WERI-Rb-1 (cell line): ENCODE results near the gene C19orf44.
"Not testable (repeated sequence)": the region's sequence is repeated elsewhere in the genome, so short reads cannot be mapped to it uniquely, and the experiment has no call there.

Experiments
- DNase-seq: peaks from one replicate; pipeline ENCODE4 v3.0.0-alpha.2; 2020
- H3K27ac ChIP-seq: fragments of 250-450 bp; sonication (Bioruptor Pico); 2 replicates; pipeline ENCODE4 v1.5.1; 2020; ENCODE audit warnings: mild to moderate bottlenecking, moderate library complexity
- H3K27me3 ChIP-seq: fragments of 250-450 bp; sonication (Bioruptor Pico); 2 replicates; pipeline ENCODE4 v1.5.1; 2021; ENCODE audit warnings: mild to moderate bottlenecking, low read depth, moderate library complexity; ENCODE audit not compliant: insufficient read depth, severe bottlenecking
- H3K36me3 ChIP-seq: fragments of 250-450 bp; sonication (Bioruptor Pico); 2 replicates; pipeline ENCODE4 v1.5.1; 2020; ENCODE audit warnings: mild to moderate bottlenecking, moderate library complexity
- H3K4me3 ChIP-seq: 2 replicates; pipeline ENCODE4 v1.5.1; 2011; ENCODE audit warnings: low read depth, mild to moderate bottlenecking, control low read depth, low read length
- H3K9me3 ChIP-seq: fragments of 250-450 bp; sonication (Bioruptor Pico); 2 replicates; pipeline ENCODE4 v1.5.1; 2021; ENCODE audit warnings: mild to moderate bottlenecking, moderate library complexity; ENCODE audit not compliant: severe bottlenecking
- TF ChIP-seq, protein P1 (sequence below): IDR thresholded peaks from 2 replicates; pipeline ENCODE4 v1.5.1; 2011; ENCODE audit warnings: low read depth, mild to moderate bottlenecking, control low read depth, inconsistent platforms, low read length

Gene C19orf44

DNA sequence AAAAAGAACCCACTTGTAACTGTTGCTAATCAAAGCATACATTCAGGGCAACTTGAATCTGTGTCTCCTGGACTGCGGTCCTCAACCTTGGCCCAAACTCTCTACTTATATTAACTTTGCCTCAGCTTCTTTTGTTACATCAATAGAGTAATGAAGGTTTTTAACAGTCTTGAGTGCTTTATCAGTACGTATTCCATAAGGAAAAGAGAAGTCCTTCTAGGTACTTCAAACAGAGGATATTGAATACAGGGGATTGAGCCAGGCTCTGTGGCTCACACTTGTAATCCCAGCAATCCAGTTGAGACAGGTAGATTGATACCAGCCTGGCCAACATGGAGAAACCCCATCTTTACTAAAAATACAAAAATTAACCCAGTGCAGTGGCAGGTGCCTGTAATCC lies 23.2 kb upstream of the C19orf44 start:
- peaks cover 2% of the 10 kb centered on the region for H3K36me3 ChIP-seq
- no peak for DNase-seq
- TF ChIP-seq, protein P1, sequence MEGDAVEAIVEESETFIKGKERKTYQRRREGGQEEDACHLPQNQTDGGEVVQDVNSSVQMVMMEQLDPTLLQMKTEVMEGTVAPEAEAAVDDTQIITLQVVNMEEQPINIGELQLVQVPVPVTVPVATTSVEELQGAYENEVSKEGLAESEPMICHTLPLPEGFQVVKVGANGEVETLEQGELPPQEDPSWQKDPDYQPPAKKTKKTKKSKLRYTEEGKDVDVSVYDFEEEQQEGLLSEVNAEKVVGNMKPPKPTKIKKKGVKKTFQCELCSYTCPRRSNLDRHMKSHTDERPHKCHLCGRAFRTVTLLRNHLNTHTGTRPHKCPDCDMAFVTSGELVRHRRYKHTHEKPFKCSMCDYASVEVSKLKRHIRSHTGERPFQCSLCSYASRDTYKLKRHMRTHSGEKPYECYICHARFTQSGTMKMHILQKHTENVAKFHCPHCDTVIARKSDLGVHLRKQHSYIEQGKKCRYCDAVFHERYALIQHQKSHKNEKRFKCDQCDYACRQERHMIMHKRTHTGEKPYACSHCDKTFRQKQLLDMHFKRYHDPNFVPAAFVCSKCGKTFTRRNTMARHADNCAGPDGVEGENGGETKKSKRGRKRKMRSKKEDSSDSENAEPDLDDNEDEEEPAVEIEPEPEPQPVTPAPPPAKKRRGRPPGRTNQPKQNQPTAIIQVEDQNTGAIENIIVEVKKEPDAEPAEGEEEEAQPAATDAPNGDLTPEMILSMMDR: no peak
- H3K4me3 ChIP-seq: no peak overlapping the region
- H3K27me3 ChIP-seq: no peaks in the 10 kb centered on the region
- no peak overlapping the region for H3K27ac ChIP-seq
- H3K9me3 ChIP-seq: peaks cover 5% of the 10 kb centered on the region

DNA sequence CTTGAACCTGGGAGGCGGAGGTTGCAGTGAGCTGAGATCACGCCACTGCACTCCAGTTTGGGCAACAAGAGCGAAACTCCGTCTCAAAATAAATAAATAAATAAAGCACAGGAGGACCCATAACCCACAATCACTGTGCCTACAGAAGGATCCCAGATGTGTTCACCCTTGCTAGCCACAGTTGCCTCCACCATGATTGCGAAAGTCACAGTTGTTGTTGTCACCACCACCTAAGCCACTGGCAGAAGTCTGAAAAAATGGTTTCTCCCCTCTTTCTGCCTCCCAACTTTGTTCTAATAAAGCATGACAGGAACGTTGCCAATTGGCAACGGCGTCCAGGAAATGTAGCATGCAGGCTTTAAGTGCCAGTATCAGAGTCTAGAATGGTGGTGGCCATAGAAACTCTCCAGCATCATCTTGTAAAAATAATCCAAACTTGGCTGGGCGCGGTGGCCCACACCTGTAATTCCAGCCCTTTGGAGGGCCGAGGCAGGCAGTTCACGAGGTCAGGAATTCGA lies 22.3 kb upstream of the C19orf44 start:
- H3K36me3 ChIP-seq: peaks cover 2% of the 10 kb centered on the region
- no peaks in the 10 kb centered on the region for H3K27me3 ChIP-seq
- H3K27ac ChIP-seq: no peak overlapping the region
- no peak for DNase-seq
- TF ChIP-seq, protein P1: no peak
- no peak overlapping the region for H3K4me3 ChIP-seq
- peaks cover 5% of the 10 kb centered on the region for H3K9me3 ChIP-seq

DNA sequence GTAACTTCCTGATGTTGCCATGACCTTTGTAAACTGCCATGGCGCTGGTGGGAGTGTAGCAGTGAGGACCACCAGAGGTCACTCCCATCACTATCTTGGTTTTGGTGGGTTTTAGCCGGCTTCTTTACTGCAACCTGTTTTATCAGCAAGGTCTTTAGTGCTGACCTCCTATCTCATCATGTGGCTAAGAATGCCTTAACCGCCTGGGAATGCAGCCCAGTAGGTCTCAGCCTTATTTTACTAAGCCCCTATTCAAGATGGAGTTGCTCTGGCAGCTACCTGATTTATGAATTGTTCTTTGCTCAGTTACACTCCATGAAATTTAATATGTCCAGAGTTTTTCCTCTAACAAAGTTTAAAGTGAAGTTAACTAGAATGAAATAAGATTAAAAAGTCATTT lies 19.8 kb upstream of the C19orf44 start:
- no peaks in the 10 kb centered on the region for H3K27me3 ChIP-seq
- H3K4me3 ChIP-seq: no peak overlapping the region
- DNase-seq: no peak
- H3K36me3 ChIP-seq: no peaks in the 10 kb centered on the region
- TF ChIP-seq, protein P1: no peak
- H3K9me3 ChIP-seq: peaks cover 5% of the 10 kb centered on the region
- no peak overlapping the region for H3K27ac ChIP-seq

DNA sequence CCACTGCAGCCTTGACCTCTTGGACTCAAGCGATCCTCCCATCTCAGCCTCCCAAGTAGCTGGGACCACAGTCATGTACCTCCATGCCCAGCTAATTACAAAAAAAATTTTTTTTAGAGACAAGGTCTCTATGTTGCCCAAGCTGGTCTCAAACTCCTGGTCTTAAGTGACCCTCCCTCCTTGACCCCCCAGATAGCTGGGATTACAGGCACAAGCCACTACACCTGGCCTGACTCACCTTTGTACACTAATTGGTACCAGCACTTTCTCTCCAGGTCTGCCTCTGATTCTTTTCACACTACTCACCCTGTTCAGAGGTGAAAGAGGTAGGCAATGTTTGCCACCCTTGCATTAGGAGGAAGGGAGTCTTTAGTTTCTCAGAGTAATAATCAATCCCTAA lies 18.9 kb upstream of the C19orf44 start:
- H3K27ac ChIP-seq: no peak overlapping the region
- no peaks in the 10 kb centered on the region for H3K36me3 ChIP-seq
- TF ChIP-seq, protein P1: no peak
- no peaks in the 10 kb centered on the region for H3K27me3 ChIP-seq
- DNase-seq: no peak
- H3K9me3 ChIP-seq: peaks cover 5% of the 10 kb centered on the region
- H3K4me3 ChIP-seq: no peak overlapping the region

DNA sequence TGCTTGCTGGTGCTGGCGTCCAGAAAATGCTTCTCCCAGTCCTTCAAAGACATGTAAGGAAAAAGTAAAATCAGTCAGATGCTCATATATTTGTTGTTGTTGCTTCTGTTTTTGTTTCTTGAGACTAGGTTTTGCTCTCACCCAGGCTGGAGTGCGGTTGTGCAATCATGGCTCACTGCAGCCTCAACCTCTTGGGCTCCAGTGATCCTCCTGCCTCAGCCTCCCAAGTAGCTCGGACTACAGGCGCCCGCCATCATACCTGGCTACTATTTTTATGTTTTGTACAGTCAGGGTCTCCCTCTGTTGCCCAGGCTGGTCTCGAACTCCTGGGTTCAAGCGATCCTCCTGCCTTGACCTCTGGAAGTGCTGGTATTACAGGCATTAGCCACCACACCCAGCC lies 13.4 kb upstream of the C19orf44 start:
- Histone ChIP-seq H3K27ac (no peak overlapping the region), H3K27me3 (no peaks in the 10 kb centered on the region), H3K36me3 (no peaks in the 10 kb centered on the region), H3K9me3 (no peaks in the 10 kb centered on the region), H3K4me3 (no peak overlapping the region)
- TF ChIP-seq, protein P1: no peak
- DNase-seq: no peak

- H3K27ac ChIP-seq, H3K9me3 ChIP-seq, DNase-seq, H3K27me3 ChIP-seq, H3K4me3 ChIP-seq, H3K36me3 ChIP-seq: not testable (repeated sequence)
Measured at GRCh38 chr19:16486476-16486875, 9.7 kb upstream of the C19orf44 start.
